ENCODE measurements around the gene LHFPL2. TPM values are rescaled to one million over a fixed set of nuclear protein-coding genes. Genes with fewer than 3 reads are reported as not detected.

LHFPL2 gene
- total and polyA plus RNA-seq, 2 experiments from 2014 or later: 10.6 to 50.8 TPM

DNA sequence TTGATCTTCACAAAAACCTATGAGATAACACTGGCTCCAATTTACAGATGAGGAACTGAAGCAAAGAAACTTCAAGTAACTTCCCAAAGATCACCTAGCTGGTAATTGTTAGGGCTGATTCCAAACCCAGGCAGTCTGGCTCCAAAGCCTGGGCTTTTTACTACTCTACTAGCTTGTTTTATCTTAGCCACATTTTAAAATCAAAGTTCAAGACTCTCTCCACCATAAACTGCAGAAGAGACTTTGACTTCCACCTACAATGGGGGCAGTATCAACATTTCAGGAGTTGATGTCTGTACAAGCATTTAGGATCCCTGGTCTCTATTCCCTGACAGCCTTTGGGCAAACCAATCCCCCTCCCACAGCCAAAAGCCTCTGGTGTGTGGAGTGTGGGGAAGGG lies 33.8 kb downstream of the LHFPL2 start (continued):
- TF ChIP-seq, protein P1, sequence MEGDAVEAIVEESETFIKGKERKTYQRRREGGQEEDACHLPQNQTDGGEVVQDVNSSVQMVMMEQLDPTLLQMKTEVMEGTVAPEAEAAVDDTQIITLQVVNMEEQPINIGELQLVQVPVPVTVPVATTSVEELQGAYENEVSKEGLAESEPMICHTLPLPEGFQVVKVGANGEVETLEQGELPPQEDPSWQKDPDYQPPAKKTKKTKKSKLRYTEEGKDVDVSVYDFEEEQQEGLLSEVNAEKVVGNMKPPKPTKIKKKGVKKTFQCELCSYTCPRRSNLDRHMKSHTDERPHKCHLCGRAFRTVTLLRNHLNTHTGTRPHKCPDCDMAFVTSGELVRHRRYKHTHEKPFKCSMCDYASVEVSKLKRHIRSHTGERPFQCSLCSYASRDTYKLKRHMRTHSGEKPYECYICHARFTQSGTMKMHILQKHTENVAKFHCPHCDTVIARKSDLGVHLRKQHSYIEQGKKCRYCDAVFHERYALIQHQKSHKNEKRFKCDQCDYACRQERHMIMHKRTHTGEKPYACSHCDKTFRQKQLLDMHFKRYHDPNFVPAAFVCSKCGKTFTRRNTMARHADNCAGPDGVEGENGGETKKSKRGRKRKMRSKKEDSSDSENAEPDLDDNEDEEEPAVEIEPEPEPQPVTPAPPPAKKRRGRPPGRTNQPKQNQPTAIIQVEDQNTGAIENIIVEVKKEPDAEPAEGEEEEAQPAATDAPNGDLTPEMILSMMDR (conservative IDR thresholded peaks at IDR 0.05; ENCODE audit: low read depth in 2 of 2): no peak
- no peak for TF ChIP-seq REST (IDR thresholded peaks at IDR 0.05; ENCODE audit: unreplicated experiment)
- no peak for TF ChIP-seq ZNF114 (CRISPR knock-in tag; IDR thresholded peaks at IDR 0.05)
- no peak for TF ChIP-seq CREB1 (CRISPR knock-in tag; IDR thresholded peaks at IDR 0.05; ENCODE audit: low read depth)

DNA sequence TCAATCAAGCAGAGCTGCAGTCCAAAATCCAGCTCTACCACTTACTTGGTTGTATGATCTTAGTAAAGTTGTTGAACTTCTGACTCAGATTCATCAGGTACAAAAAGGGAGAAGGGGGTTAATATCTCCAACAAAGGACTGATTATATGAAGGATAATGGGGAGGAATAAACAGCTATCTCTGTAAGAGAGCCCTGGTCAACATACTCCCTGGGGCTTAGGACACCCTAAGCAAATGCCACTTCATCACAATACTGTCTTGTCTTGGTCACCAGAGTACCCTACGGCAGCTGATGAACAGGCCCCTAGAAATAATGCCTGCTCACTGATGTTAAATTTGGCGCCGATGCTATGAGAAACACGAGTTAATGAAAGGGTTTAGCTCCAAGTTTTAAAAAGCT lies 34.8 kb downstream of the LHFPL2 start:
- Histone ChIP-seq H3F3A (replicated peaks; ENCODE audit: low read depth) (no peaks in the 10 kb centered on the region), H3K27me3 (ENCODE audit: insufficient read depth) (no peaks in the 10 kb centered on the region), H3K9me2 (ENCODE audit: insufficient read depth) (no peaks in the 10 kb centered on the region), H4K20me1 (replicated peaks; ENCODE audit: insufficient read depth) (peaks cover 14% of the 10 kb centered on the region), H2AFZ (no peak overlapping the region), H3K79me2 (replicated peaks; ENCODE audit: insufficient read depth) (peaks cover 78% of the 10 kb centered on the region), H3K36me3 (ENCODE audit: insufficient read depth) (no peaks in the 10 kb centered on the region), H3K4me3 (no peak overlapping the region), H3K27ac (ENCODE audit: low read depth) (no peak overlapping the region), H3K4me1 (ENCODE audit: insufficient read depth) (peaks cover 21% of the 10 kb centered on the region; the same call in 1 of the 2 replicates), H3K4me2 (no peak overlapping the region)
- H3K9me3 Mint-ChIP-seq: no peaks in the 10 kb centered on the region
- peaks cover 3% of the 10 kb centered on the region for H3K27me3 Mint-ChIP-seq (ENCODE audit: insufficient read depth, low read depth, poor library complexity)
- no peak overlapping the region for H3K27ac Mint-ChIP-seq
- peaks cover 30% of the 10 kb centered on the region for H3K4me1 Mint-ChIP-seq
- DNase-seq (ENCODE audit: low spot score): no peak
- no peak overlapping the region for H3K4me3 Mint-ChIP-seq
- no peak for ATAC-seq
- H3K36me3 Mint-ChIP-seq (ENCODE audit: low read depth): peaks cover 39% of the 10 kb centered on the region
- TF ChIP-seq JUNB (IDR thresholded peaks at IDR 0.05; ENCODE audit: unreplicated experiment) (no peak), NANOG (IDR thresholded peaks at IDR 0.05; ENCODE audit: borderline replicate concordance) (no peak), ZNF114 (CRISPR knock-in tag; IDR thresholded peaks at IDR 0.05) (no peak), EZH2phosphoT487 (IDR thresholded peaks at IDR 0.05; ENCODE audit: unreplicated experiment) (no peak), STAT1 (IDR thresholded peaks at IDR 0.05; ENCODE audit: unreplicated experiment) (no peak), REST (IDR thresholded peaks at IDR 0.05; ENCODE audit: unreplicated experiment) (no peak), POLR2AphosphoS5 (IDR thresholded peaks at IDR 0.05; ENCODE audit: low read depth) (no peak)
- TF ChIP-seq, protein P2, sequence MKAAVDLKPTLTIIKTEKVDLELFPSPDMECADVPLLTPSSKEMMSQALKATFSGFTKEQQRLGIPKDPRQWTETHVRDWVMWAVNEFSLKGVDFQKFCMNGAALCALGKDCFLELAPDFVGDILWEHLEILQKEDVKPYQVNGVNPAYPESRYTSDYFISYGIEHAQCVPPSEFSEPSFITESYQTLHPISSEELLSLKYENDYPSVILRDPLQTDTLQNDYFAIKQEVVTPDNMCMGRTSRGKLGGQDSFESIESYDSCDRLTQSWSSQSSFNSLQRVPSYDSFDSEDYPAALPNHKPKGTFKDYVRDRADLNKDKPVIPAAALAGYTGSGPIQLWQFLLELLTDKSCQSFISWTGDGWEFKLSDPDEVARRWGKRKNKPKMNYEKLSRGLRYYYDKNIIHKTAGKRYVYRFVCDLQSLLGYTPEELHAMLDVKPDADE (IDR thresholded peaks at IDR 0.05): no peak
- TF ChIP-seq, protein P1 (conservative IDR thresholded peaks at IDR 0.05; ENCODE audit: low read depth in 2 of 2): no peak
